GM18526 (cell line): ENCODE data around the gene PLLP.

Experiments
- POLR2A ChIP-seq: IDR thresholded peaks from 3 replicates; pipeline ENCODE4 v1.6.1; 2011; ENCODE audit not compliant: insufficient read length; ENCODE audit errors: extremely low read depth

Gene PLLP

DNA sequence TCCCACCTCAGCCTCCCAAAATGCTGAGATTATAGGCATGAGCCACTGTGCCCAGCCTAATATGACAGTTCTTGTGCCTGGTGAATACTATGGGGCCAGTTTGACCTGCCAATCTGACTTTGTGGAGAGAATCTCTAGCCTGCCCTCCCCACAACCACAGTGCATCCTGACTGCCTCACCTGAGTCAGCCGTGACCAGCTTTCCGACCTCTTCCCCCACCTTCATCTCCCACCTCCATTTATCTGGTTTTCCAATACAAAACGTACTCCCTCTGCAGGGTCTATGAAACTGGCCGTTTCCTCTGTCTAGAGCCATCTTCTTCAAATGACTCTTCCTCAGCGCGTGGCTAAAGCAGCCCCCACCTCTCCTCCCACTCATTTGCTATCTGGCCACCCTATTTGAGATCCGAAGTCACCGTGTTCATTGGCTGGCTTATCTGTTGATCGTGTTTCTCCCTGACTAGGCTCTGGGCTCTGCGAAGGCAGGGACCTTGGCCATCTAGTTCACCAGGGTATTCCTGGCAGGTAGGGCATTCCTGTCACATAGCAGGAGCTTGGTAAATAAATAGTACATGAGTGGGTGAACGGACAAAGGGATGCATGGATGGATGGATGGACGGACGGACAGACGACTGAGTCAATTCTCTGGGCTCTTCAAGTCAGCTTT is 22.3 kb upstream of the PLLP start:
- no peak for TF ChIP-seq POLR2A

- TF ChIP-seq POLR2A: no peak
These were observed 20.8 kb upstream of the PLLP start for GRCh38 chr16:57305159-57305811.

DNA sequence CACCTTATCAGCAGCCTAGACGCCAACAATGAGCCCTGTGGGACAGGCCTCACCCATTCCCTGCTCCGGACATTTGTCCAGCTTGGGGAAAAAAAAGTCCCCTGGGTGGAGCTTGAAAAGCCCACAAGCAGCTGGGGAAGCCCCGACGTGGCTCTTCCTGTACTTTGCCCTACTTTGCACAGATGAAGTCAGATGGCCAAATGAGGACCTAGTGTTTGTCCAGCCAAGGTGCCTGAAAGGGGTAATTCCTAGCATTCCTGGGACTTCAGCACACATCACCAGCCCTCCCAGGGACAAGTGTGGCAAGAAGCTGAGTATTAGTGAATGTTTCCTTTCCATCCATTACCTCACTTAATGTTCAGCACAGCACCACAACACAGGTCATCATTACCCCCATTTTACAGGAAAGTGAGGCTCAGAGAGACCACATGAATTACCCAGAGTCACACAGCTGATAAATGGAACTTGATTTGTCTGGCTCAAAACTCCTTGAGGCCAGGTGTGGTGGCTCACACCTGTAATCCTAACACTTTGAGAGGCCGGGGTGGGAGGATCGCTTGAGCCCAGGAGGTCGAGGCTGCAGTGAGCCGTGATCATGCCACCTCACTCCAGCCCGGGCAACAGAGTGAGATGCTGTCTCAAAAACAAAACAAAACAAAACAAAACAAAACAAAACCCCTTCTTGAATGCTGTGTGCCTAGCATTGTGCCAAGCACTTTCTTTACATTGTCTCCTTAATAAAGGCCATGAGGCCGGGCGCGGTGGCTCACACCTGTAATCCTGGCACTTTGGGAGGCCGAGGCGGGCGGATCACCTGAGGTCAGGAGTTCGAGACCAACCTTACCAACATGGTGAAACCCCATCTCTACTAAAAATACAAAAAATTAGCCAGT is 19.9 kb upstream of the PLLP start:
- no peak for TF ChIP-seq POLR2A

DNA sequence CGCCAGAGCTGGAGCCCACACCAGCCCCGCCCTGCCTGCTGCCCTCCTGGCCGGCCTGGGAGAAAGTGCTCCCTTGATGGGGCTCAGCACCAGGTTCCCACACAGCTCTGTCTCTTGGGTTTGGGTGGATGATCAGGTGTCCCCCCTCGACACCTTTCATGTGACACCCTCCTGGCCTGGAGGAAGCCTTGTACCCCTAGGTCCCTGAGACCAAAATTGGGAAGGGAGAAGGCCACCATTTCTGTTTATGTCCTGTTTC is 19.4 kb upstream of the PLLP start:
- no peak for TF ChIP-seq POLR2A

DNA sequence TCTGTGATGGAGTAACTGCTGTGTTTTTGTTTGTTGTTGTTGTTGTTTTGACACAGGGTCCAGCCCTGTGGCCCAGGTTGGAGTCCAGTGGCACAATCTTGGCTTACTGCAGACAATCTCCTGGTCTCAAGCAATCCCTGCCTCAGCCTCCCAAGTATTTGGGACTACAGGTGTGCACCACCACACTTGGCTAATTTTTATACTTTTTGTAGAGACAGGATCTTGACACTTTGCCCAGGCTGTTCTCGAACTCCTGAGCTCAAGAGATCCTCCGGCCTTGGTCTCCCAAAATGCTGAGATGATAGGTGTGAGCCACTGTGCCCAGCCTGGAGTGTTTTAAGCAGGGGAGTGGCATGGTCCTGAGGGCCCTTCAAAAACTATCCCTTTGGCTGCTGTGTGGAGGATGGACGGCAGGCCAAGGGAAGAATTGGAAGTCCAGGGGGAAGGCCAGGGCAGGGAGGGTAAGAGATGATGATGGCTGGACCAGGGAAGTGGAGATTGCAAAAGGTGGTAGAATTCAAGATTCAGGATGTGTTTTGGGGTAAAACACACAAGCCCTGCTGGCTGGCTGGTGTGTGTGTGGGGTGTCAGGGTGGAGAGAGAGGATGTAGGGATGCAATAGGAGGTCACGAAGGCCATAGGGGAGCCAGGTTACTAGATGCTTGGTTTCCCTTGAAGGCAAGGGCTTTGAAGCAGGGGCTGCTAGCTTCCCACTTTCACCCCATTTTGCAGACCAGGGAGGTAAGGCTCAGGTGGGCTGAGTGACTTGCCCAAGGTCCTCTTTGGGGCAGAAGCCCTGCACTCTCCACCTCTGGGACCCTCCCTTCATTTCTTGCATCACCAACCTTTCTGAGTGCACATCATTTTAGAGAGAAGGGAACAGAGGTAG is 18.8 kb upstream of the PLLP start:
- TF ChIP-seq POLR2A: no peak

DNA sequence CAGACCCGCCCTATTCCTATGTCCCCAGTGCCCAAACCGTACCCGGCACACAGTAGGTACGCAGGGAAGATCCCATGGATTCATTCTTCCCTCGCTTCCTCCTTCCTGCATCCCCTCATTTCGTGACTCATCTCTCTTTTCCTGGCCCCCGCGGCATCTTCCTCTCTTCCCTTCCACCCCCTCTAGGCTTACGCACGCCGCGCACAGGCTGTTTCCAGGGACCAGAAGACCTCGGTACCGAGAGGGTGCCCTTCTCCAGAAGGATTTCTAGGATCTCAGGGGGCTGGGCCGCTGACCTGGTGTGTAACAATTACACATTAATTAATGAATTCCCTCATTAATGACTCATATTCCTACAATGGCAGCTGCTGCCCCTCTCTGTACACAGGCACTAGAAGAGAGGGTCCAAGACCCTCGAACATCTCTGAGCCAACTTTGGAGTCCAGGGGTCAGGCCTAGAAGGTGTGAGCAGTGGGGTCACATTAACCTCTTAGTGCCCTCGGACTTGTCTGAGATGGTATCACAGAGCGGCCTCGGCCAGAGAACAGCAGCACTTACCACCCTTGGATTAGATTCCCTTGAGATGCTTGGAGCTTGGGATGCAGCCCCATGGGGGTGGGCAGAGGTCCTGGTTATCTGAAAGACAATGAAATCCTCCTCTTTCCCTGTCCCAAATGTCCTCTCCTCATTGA is 16.8 kb upstream of the PLLP start:
- no peak for TF ChIP-seq POLR2A

GRCh38 chr16:57300387-57301125 is 16.1 kb upstream of the PLLP start:
- TF ChIP-seq POLR2A: no peak

- no peak for TF ChIP-seq POLR2A
These were observed 15.4 kb upstream of the PLLP start for GRCh38 chr16:57299719-57300386.

DNA sequence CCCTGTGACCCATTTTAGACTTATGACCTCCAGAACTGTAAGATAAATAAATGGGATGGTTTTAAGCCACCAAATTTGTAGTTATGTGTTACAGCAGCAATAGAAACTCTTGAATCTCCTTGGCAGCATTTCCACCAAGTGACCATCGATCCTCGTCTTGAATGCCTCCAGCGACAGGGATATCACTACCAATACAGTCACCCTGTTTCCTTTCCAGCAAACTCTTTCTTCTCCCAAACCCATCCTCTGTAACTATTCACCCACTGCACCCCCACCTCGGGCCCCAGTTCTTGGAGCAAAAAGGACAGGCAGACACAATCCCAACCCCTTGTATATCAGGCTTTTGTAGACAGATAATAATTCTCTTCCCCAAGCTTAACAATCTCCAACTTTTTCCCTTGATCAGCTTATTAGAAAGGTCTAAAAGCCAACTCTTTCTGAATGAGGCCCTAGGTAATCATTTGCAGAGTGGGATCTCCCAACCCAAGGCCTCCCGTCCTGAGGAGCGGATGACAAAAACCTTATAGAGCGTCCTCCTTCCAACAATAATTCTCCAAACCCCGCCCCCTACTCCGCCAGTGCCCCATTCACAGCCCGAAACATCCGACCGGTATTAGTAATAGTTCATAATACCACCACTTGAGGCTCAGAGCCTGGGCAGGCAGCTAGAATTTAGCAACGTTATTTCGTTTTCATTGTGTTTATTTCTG is 14.7 kb upstream of the PLLP start:
- no peak for TF ChIP-seq POLR2A

DNA sequence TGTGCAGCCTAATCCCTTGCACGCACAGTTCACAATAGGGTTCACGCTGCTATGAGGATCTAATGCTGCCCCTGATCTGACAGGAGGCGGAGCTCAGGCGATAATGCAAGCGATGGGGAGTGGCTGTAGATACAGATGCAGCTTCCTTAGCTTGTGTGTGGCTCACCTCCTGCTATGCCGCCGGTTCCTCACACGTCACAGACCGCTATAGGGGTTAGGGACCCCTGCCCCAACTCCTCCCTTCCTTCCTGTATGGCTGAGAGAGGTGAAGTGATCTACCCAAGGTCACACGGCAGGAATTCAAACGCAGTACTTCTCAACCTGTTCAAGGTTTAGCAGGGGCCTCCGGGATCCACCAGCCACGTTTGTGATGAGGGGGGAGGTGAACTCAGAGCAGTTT is 13.4 kb upstream of the PLLP start:
- no peak for TF ChIP-seq POLR2A

DNA sequence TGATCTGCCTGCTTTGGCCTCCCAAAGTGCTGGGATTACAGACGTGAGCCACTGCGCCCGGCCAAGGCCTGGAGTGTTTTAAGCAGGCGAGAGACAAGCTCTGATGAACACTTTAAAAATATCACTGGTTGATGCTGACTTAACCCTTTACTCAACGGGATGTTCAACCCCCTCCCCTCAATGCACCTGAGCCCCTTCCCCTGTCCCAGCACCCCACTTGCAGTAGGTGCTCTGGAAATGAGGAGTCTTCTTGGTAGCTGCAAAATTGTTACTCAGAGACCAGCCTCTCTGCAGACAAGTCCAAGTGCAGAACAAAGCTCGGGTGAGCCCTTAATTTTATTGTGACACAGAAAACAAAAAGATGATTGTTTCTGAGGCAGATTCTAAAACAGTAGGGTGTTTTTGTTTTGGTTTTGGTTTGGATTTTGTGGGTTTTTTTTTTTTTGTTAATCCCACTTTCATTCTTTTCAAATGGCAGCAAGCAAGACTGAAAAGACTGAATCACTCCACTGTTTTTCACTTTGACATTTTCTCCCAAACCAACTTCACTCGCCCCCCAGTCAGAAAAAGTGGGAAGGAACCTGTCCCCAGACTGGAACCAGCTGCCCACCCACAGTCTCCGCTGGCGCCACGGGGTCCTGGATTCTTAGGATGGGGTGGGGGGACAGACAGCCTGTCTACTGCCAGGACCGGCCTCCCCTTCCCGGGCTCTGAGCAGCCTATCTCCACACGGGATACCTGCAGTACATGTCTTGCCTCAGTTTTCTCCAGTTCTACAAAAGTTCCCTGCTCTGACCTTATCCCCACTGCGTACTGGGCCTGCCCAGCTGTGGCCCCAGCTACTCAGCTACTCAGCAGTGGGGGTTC is 5.2 kb upstream of the PLLP start:
- TF ChIP-seq POLR2A: no peak

DNA sequence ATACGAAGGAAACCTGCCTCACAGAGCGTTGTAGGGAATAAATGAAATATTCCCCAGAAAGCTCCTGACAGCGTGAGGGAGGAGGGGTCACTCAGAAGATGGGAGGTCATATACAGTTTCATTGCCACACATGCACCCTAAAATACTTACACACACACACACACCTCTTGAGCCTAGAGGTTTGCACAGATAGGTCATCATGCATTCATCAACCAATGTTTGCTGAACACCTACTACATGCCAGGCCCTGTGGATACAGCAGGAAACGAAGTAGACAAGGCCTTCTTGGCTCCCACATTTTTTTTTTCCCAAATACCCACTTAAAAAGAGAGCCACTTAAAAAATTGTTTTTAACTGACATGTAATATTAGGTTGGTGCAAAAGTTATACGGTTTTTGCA is 907 bp upstream of the PLLP start:
- no peak for TF ChIP-seq POLR2A

DNA sequence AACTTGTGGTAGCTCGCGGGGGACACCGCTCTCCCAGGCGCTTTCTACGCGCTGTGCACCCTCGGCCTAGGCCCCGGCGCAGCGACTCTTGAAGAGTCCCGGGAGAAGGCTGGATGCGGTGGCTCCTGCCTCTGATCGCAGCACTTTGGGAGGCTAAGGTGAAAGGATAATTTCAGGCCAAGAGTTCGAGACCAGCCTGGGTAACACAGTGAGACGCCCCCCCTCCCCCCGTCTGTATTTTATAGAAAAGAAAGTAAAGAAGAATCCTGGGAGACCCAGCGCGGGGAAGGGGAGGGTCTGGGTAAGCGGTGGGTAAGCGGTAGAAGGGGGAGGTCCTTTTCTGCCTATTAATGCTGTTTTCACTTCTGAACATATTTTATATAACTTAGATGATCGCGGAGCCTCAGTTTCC is 486 bp upstream of the PLLP start:
- TF ChIP-seq POLR2A: no peak

DNA sequence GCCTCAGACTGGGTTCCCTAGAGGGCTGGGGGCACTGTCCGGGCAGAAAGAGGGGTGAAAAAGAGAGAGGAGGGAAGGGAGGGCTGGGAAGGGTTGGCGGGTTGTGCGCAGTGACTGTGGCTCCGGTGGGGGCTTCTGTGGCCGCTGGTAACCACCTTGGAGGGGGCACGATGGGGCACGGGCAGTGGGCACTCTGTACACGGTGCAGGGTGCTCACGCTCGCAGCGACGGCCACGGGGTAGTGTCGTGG is 588 bp downstream of the PLLP start:
- no peak for TF ChIP-seq POLR2A
